Peyer's patch (tissue), 4 donors: ENCODE measurements around the gene KRT80.

Experiments
- CTCF ChIP-seq, 6 experiments: fragments of 450-650 bp in 4 of 6; fragments of 200-600 bp in 2 of 6; sonication (generic) in 1 of 6; IDR thresholded peaks; one replicate each; pipeline ENCODE4 v1.5.1; 2017 to 2019; ENCODE audit warnings: antibody characterized with exemption in 6 of 6, mild to moderate bottlenecking in 3 of 6, moderate library complexity in 1 of 6
- POLR2A ChIP-seq, 2 donors: fragments of 450-650 bp; IDR thresholded peaks; one replicate each; pipeline ENCODE4 v1.5.1; 2017; ENCODE audit warnings: antibody characterized with exemption in 2 of 2, mild to moderate bottlenecking in 2 of 2, moderate library complexity in 2 of 2

- TF ChIP-seq CTCF (IDR thresholded peaks at IDR 0.05), result no peak
- no peak for TF ChIP-seq POLR2A (IDR thresholded peaks at IDR 0.05)
Observed at GRCh38 chr12:52234223-52234810, 42.5 kb upstream of the KRT80 start.
